ENCODE results near the gene NAA80. TPM values are rescaled to one million over a fixed set of nuclear protein-coding genes. Genes with fewer than 3 reads are reported as not detected.
"Not testable (repeated sequence)": the region's sequence is repeated elsewhere in the genome, so short reads cannot be mapped to it uniquely, and the experiment has no call there.

The NAA80 gene
- total RNA-seq, 1 donor from 2014 or later: 8.5 TPM

GRCh38 chr3:50264383-50264963, 34.7 kb downstream of the NAA80 start:
- H3K4me3 ChIP-seq (ENCODE audit: low read depth, low read length): no peak overlapping the region
- TF ChIP-seq CTCF (IDR thresholded peaks at IDR 0.05; ENCODE audit: insufficient read depth, low read length, poor library complexity, severe bottlenecking): no peak
- no peaks in the 10 kb centered on the region for H3K36me3 ChIP-seq (ENCODE audit: control insufficient read depth, insufficient read depth, low read length)
- peak; percentile 82 for DNase-seq (ENCODE audit: low read depth)
- no peaks in the 10 kb centered on the region for H3K27me3 ChIP-seq (ENCODE audit: control insufficient read depth, insufficient read depth, low read length)

- H3K27me3 ChIP-seq (ENCODE audit: control insufficient read depth, insufficient read depth, low read length): no peaks in the 10 kb centered on the region
- no peak overlapping the region for H3K4me3 ChIP-seq (ENCODE audit: low read depth, low read length)
- no peak for TF ChIP-seq CTCF (IDR thresholded peaks at IDR 0.05; ENCODE audit: insufficient read depth, low read length, poor library complexity, severe bottlenecking)
Observed at GRCh38 chr3:50263478-50264382, 35.5 kb downstream of the NAA80 start.

DNA sequence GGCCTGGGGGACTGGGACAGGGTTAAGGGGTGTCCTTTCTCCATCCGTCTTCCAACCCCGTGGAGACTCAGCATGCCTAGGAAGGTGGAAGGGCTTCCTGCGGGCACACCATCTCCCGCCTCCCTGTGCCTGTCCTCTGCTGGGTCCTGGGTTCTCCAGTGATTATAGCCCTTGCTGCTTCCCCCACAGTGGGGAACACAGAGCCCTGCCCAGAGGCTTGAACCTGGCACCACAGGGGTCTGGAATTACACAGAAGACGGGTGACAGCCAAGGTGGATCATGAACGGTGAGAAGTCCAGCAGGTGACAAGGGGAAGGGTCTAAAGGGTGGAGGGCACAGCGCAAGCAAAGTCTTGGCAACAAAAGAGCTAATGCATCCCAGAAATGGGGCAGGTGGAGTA, 36.4 kb downstream of the NAA80 start:
- Histone ChIP-seq H3K27me3 (ENCODE audit: control insufficient read depth, insufficient read depth, low read length) (no peaks in the 10 kb centered on the region), H3K4me3 (ENCODE audit: low read depth, low read length) (no peak overlapping the region), H3K36me3 (ENCODE audit: control insufficient read depth, insufficient read depth, low read length) (peaks cover 2% of the 10 kb centered on the region)
- DNase-seq (ENCODE audit: low read depth): no peak
- TF ChIP-seq CTCF (IDR thresholded peaks at IDR 0.05; ENCODE audit: insufficient read depth, low read length, poor library complexity, severe bottlenecking): no peak

More at GRCh38 chr3:50263478-50264382, 35.5 kb downstream of the NAA80 start:
- DNase-seq (ENCODE audit: low read depth): no peak
- H3K36me3 ChIP-seq (ENCODE audit: control insufficient read depth, insufficient read depth, low read length): no peaks in the 10 kb centered on the region

DNA sequence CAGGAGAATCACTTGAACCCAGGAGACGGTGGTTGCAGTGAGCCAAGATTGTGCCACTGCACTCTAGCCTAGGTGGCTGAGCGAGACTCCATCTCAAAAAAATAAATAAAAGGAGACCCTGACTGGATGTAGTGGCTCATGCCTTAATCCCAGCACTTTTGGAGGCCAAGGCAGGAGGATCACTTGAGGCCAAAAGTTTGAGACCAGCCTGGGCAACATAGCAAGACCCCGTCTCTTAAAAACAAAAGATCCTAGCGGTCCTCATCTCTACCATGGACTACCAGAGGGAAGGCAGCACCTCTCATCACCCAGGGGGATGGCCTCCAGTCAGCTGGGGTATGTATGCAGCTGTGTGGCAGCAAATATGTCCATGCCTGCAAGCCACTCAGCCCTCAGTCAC, 37.0 kb downstream of the NAA80 start:
- not testable (repeated sequence) for DNase-seq (ENCODE audit: low read depth)

GRCh38 chr3:50261505-50261904, 37.7 kb downstream of the NAA80 start:
- H3K27me3 ChIP-seq (ENCODE audit: control insufficient read depth, insufficient read depth, low read length): no peaks in the 10 kb centered on the region
- peaks cover 8% of the 10 kb centered on the region for H3K36me3 ChIP-seq (ENCODE audit: control insufficient read depth, insufficient read depth, low read length)
- no peak for TF ChIP-seq CTCF (IDR thresholded peaks at IDR 0.05; ENCODE audit: insufficient read depth, low read length, poor library complexity, severe bottlenecking)
- no peak overlapping the region for H3K4me3 ChIP-seq (ENCODE audit: low read depth, low read length)
- no peak for DNase-seq (ENCODE audit: low read depth)

More for the DNA sequence above, 37.0 kb downstream of the NAA80 start:
- H3K4me3 ChIP-seq (ENCODE audit: low read depth, low read length); H3K27me3 ChIP-seq (ENCODE audit: control insufficient read depth, insufficient read depth, low read length); H3K36me3 ChIP-seq (ENCODE audit: control insufficient read depth, insufficient read depth, low read length): not testable (repeated sequence)

DNA sequence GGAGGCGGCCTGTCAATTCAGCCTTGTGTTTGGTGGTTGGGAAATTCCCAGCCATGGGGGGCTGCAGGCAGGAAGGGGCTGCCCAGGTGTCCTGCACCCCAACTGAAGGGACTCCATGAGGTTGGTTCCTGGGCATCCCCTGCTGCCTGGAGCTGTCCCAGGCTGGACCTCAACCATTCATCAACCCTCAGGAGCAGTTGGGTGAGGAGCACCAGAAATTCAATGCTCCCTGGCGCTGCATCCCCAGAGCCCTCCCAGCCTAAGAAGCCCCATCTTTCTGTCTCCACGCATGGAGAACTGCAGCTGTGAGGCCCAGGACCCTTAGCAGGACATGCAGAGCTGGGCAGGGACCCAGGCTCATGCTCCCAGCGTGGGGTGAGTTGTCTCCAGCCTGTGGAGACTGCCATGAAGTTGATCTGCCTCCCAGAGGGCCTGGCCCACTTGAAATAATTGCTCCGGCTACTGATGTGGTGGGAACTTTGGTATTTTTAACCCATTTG, 38.2 kb downstream of the NAA80 start:
- Histone ChIP-seq H3K36me3 (ENCODE audit: control insufficient read depth, insufficient read depth, low read length) (peaks cover 10% of the 10 kb centered on the region), H3K4me3 (ENCODE audit: low read depth, low read length) (no peak overlapping the region), H3K27me3 (ENCODE audit: control insufficient read depth, insufficient read depth, low read length) (no peaks in the 10 kb centered on the region)
- no peak for DNase-seq (ENCODE audit: low read depth)
- TF ChIP-seq CTCF (IDR thresholded peaks at IDR 0.05; ENCODE audit: insufficient read depth, low read length, poor library complexity, severe bottlenecking): no peak
